ENCODE data around the gene ICAM4. TPM values are rescaled to one million over a fixed set of nuclear protein-coding genes. Genes with fewer than 3 reads are reported as not detected.

The ICAM4 gene
- polyA plus RNA-seq, 1 of the 3 experiments (the other 2 are of a cell fraction), result 0.05 TPM

DNA sequence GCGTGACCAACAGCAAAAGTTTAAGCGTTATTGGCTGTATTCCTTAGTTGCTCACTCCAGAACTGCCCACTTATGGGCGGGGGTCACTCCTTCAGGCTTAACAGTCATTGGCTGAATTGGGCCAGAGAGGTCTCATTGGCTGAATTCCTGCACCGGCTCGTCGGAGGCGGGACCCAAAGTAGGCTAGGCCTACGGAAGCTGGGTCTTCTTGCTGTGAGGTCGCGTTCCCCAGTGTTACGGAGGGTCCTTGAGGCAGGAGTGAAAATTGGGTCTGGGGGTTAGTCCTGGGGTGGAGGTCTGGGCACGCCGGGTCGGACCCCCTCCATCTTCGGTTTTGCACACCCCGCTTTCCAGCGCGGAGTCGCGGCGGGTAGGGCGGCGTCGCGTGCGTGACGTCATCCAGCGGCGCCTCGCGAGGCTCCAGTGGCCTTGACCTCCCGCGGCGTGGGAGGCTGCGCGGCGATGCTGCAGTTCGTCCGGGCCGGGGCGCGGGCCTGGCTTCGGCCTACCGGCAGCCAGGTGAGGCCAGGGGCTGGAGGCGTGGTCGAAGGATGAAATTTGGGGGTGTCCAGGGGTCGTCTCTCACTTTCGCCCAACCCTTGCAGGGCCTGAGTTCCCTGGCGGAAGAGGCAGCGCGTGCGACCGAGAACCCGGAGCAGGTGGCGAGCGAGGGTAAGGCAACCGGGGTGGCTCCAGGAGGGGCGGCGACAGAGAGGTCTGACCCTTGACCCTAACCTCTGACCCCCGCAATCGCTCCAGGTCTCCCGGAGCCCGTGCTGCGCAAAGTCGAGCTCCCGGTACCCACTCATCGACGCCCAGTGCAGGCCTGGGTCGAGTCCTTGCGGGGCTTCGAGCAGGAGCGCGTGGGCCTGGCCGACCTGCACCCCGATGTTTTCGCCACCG, 34.7 kb upstream of the ICAM4 start, which contains the start of gene MRPL4 (continued):
- TF ChIP-seq, protein P1, sequence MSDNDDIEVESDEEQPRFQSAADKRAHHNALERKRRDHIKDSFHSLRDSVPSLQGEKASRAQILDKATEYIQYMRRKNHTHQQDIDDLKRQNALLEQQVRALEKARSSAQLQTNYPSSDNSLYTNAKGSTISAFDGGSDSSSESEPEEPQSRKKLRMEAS (IDR thresholded peaks at IDR 0.05; ENCODE audit: low read depth), result peak; percentile 90

DNA sequence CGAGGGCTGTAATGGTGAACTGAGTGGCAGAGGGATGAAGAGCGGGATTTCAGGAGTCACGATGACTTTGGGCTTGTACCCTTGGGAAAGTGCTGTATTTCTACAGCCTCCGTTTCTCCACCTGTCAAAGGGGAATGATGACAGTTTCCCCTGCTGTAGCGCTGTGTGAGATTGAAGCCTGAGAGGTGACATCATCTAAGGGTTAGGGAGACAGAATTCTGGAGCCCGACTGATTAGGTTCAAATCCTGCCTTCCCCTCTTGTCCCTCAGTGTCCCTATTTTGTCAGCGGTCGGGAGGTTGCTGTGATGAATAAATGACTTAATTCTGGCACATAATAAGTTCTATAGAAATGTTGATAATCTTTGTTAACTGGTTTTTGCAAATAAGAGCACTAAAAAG, 34.0 kb upstream of the ICAM4 start:
- peak overlapping the region; percentile 67 to 69 for H3K4me3 ChIP-seq (ENCODE audit: low read depth in 2 of 2, low read length in 1 of 2)
- peaks cover 0 to 15% of the 10 kb centered on the region in 2 experiments for H3K36me3 ChIP-seq (replicated peaks in 1 of 2; ENCODE audit: control insufficient read depth in 1 of 2, insufficient read depth in 2 of 2, low read length in 1 of 2)
- POLR2A ChIA-PET, result no interaction called here
- no peaks in the 10 kb centered on the region for H4K20me1 ChIP-seq (ENCODE audit: insufficient read depth)
- TF ChIP-seq YY1 (IDR thresholded peaks at IDR 0.05; ENCODE audit: low read depth) (no peak), MXI1 (IDR thresholded peaks at IDR 0.05; ENCODE audit: low read depth, low read length) (no peak), GABPA (IDR thresholded peaks at IDR 0.05; ENCODE audit: low read depth) (no peak)
- TF ChIP-seq, protein P2, sequence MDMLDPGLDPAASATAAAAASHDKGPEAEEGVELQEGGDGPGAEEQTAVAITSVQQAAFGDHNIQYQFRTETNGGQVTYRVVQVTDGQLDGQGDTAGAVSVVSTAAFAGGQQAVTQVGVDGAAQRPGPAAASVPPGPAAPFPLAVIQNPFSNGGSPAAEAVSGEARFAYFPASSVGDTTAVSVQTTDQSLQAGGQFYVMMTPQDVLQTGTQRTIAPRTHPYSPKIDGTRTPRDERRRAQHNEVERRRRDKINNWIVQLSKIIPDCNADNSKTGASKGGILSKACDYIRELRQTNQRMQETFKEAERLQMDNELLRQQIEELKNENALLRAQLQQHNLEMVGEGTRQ (IDR thresholded peaks at IDR 0.05; ENCODE audit: borderline replicate concordance, low read depth, low read length), result no peak
- no peaks in the 10 kb centered on the region for H3K9me3 ChIP-seq
- CTCF ChIA-PET, result interaction anchor here (1.0 kb wide), 1 partner anchor 17 kb away, joined by 3 read pairs; no protein-coding TSS in a partner anchor
- no peak overlapping the region for H2AFZ ChIP-seq (ENCODE audit: low read depth)
- peaks cover 21% of the 10 kb centered on the region for H3K79me2 ChIP-seq (ENCODE audit: insufficient read depth)
- peak overlapping the region; percentile 87 for H3K9ac ChIP-seq
- DNase-seq, result no peak
- 19% methylated on average over 8 of the region's 8 CpGs for WGBS (ENCODE audit: low lambda C conversion rate)
- H3K27me3 ChIP-seq (ENCODE audit: insufficient read depth), result no peaks in the 10 kb centered on the region
- peak overlapping the region in 1 of 2 experiments; percentile 63; a peak in 1 of 4 replicates for H3K27ac ChIP-seq (ENCODE audit: low read depth in 2 of 2, low read length in 1 of 2)
- no peaks in the 10 kb centered on the region for H3K9me2 ChIP-seq
- H3K4me1 ChIP-seq (ENCODE audit: control insufficient read depth in 1 of 2, insufficient read depth in 2 of 2, low read depth in 1 of 2, low read length in 1 of 2), result peaks cover 0 to 5% of the 10 kb centered on the region in 2 experiments; a peak in 1 of 4 replicates
- peak overlapping the region; percentile 96 for H3K4me2 ChIP-seq
- peaks cover 5% of the 10 kb centered on the region for H3F3A ChIP-seq (replicated peaks; ENCODE audit: insufficient read depth)

DNA sequence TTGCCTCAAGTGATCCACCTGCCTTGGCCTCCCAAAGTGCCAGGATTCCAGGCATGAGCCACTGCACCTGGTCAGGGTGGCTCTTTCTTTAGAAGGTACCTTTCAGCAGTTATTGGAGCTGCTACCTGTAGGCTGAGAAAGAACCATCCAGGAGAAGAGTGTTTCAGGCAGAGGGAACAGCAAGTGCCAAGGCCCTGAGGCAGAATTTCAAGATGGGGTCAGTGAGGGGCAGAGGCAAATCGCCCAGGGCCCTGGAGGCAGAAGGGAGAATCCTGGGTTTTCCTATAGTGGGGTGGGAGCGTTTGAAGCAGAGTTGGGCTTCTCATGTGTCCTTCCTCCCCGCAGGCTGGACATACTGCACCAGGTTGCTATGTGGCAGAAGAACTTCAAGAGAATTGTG, 32.5 kb upstream of the ICAM4 start:
- 97% methylated on average over 3 of the region's 3 CpGs for WGBS (ENCODE audit: low lambda C conversion rate)
- Histone ChIP-seq H3K4me2 (no peak overlapping the region), H3K79me2 (ENCODE audit: insufficient read depth) (peaks cover 21% of the 10 kb centered on the region), H3K4me1 (ENCODE audit: control insufficient read depth in 1 of 2, insufficient read depth in 2 of 2, low read depth in 1 of 2, low read length in 1 of 2) (peaks cover 0 to 5% of the 10 kb centered on the region in 2 experiments; a peak in 1 of 4 replicates), H2AFZ (ENCODE audit: low read depth) (no peak overlapping the region), H3K36me3 (replicated peaks in 1 of 2; ENCODE audit: control insufficient read depth in 1 of 2, insufficient read depth in 2 of 2, low read length in 1 of 2) (peaks cover 6 to 23% of the 10 kb centered on the region in 2 experiments), H3K9me2 (no peaks in the 10 kb centered on the region), H3K27ac (ENCODE audit: low read depth in 2 of 2, low read length in 1 of 2) (no peak overlapping the region), H4K20me1 (ENCODE audit: insufficient read depth) (no peaks in the 10 kb centered on the region), H3K4me3 (ENCODE audit: low read depth in 2 of 2, low read length in 1 of 2) (no peak overlapping the region), H3K27me3 (ENCODE audit: insufficient read depth) (no peaks in the 10 kb centered on the region), H3K9me3 (no peaks in the 10 kb centered on the region), H3F3A (replicated peaks; ENCODE audit: insufficient read depth) (peaks cover 7% of the 10 kb centered on the region), H3K9ac (no peak overlapping the region)
- CTCF ChIA-PET, result interaction anchor here (0.6 kb wide), 1 partner anchor 10 kb away, joined by 3 read pairs; no protein-coding TSS in a partner anchor
- POLR2A ChIA-PET, result no interaction called here
- no peak for TF ChIP-seq NRF1 (IDR thresholded peaks at IDR 0.05; ENCODE audit: low read depth, low read length)
- TF ChIP-seq NFIC (IDR thresholded peaks at IDR 0.05; ENCODE audit: borderline replicate concordance), result no peak
- no peak for TF ChIP-seq MEF2A (IDR thresholded peaks at IDR 0.05; ENCODE audit: borderline replicate concordance, low read depth)
- TF ChIP-seq EZH2phosphoT487 (IDR thresholded peaks at IDR 0.05; ENCODE audit: borderline replicate concordance, low read depth), result no peak
- no peak for TF ChIP-seq ELF1 (IDR thresholded peaks at IDR 0.05)
- no peak for DNase-seq
